Astrocyte of the spinal cord (primary cell): Measurements from ENCODE around the gene LAMB1.

Experiments used
- DNase-seq: peaks from one replicate; pipeline ENCODE4 v3.0.0; 2011; ENCODE audit warnings: low read depth, low spot score
- H3K4me3 ChIP-seq: 2 replicates; pipeline ENCODE4 v1.5.1; 2011; ENCODE audit warnings: low read depth, mild to moderate bottlenecking, low read length, moderate library complexity
- in situ Hi-C: cut with HindIII; loops from 2 replicates; pipeline ENCODE4 v1.10.0; 2017; ENCODE audit warnings: low sequenced_read_pairs
- TF ChIP-seq, protein P1 (sequence below): IDR thresholded peaks from 2 replicates; pipeline ENCODE4 v1.5.1; 2012; ENCODE audit warnings: low read depth, mild to moderate bottlenecking, low read length, inconsistent platforms

Gene LAMB1

DNA sequence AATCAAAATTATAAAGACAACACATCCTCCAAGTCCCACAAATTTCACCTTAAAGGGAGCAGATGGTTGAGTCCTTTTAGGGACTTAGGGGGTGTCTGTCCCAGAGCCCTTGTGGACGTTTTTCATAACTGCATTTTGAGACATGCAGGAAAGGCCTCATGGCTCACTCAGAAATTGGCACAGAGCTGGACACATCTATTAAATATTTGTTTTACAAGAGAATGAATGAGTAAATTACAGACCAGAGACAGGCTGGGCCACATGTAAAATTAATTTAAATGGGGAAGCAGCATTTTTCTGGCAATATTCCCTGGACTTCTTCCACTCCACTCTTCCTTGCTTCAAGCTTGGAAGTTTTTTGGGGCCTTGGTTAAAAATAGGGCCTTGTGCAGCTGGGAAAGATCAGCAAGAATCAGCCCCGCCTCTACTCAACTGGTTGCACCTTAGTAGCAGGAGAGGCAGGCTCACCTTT, 20.0 kb downstream of the LAMB1 start:
- no peak overlapping the region for H3K4me3 ChIP-seq
- peak; percentile 24 for DNase-seq
- in situ Hi-C loops = no loop called here
- TF ChIP-seq, protein P1, sequence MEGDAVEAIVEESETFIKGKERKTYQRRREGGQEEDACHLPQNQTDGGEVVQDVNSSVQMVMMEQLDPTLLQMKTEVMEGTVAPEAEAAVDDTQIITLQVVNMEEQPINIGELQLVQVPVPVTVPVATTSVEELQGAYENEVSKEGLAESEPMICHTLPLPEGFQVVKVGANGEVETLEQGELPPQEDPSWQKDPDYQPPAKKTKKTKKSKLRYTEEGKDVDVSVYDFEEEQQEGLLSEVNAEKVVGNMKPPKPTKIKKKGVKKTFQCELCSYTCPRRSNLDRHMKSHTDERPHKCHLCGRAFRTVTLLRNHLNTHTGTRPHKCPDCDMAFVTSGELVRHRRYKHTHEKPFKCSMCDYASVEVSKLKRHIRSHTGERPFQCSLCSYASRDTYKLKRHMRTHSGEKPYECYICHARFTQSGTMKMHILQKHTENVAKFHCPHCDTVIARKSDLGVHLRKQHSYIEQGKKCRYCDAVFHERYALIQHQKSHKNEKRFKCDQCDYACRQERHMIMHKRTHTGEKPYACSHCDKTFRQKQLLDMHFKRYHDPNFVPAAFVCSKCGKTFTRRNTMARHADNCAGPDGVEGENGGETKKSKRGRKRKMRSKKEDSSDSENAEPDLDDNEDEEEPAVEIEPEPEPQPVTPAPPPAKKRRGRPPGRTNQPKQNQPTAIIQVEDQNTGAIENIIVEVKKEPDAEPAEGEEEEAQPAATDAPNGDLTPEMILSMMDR = peak; percentile 42

DNA sequence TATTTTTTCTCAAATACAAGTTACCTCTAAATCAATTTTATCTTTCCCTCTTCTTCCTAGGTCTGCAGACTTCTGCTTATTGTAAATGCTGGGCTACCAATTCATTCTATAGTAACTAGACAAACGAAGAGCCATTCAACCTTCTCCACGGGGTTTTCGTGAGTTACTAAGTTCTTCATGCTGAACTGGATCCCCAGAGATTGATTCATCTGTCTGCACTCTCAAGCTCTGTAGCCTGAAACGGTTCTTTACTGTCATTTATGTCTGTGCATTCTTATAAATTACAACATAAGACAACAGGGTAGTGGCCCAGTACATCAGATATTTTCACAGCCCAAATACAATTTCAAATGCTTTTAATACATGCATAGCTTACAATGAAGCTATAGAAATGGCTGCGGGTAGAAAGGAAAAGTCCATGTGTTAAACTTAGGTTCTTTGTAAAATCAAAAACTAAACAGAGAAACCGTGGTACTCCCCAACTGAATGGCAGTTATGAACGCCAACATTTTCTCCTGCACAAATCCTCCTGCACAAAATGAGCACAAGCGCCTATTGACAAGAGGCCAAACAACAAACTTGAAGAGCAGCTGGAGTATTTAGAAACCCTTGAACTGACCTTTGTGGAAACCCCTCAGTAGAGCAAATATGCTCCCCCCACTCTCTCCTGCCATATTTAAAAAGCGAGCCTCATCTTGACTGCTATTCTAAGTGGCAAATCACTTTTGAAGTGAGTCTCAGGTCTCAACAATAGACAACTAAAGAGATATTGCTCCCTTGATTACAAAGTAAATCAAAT, 20.7 kb downstream of the LAMB1 start:
- in situ Hi-C loops = no loop called here
- H3K4me3 ChIP-seq = no peak overlapping the region

DNA sequence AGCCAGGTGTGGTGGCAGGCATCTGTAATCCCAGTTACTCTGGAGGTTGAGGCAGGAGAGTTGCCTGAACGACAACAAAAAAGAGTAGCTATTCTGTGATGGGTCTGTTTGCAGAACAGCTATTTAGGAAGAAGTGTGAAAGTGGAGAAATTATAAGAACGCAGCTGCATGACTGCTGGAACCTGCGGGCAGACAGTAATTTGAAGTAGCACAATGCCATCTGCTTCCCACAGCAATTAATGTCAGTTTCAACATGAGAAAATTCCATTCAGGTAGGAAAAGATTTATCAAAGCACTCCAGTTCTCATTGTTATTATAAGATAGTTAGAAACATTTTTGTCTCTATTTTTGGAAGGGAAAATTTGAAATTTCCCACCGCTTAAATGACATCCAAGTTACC, 21.5 kb downstream of the LAMB1 start:
- DNase-seq = no peak
- H3K4me3 ChIP-seq = no peak overlapping the region
- in situ Hi-C loops = no loop called here
- TF ChIP-seq, protein P1 = no peak

More for the DNA sequence above, 20.7 kb downstream of the LAMB1 start:
- TF ChIP-seq, protein P1 = no peak
- DNase-seq = no peak

DNA sequence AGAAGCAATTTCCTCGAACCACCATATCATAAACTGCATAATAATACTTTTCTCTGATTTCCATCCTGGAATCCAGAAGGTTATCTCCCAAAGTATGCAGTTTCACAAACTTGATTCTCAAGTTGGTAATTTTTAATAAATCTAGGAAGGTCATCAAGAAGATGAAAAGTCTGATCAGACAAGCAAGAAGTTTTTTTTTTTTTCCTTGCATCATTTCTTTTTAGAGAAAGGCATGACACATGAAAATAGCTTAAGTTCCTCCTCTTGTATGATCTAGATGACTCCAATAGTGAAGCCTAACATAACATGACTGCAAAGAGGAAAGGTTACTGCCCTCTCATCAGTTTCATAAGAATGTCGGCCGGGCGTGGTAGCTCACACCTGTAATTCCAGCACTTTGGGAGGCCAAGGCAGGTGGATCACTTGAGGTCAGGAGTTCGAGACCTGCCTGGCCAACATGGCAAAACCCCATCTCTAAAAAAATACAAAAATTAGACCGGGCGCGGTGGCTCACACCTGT, 22.2 kb downstream of the LAMB1 start:
- in situ Hi-C loops = no loop called here
- DNase-seq = no peak
- H3K4me3 ChIP-seq = no peak overlapping the region
- TF ChIP-seq, protein P1 = no peak

DNA sequence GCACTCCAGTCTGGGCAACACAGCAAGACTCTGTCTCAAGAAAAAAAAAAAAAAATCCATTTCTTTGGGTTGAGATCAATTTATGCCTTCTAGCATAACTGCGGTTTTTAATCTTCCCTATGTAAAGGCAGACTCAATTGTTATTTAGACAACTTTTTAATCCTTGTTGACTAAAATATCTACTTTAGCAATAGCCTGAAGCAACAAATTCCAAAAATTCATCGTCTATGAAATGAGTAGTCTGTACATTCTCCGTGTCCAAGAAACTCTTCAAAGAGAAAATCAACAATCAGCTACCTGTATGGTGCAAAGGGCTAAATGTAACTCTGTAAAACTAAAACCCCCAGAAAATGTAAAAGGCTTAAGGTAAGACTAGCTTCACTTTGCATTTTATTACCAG, 22.8 kb downstream of the LAMB1 start:
- DNase-seq = no peak
- no peak overlapping the region for H3K4me3 ChIP-seq
- TF ChIP-seq, protein P1 = no peak
- in situ Hi-C loops = no loop called here

DNA sequence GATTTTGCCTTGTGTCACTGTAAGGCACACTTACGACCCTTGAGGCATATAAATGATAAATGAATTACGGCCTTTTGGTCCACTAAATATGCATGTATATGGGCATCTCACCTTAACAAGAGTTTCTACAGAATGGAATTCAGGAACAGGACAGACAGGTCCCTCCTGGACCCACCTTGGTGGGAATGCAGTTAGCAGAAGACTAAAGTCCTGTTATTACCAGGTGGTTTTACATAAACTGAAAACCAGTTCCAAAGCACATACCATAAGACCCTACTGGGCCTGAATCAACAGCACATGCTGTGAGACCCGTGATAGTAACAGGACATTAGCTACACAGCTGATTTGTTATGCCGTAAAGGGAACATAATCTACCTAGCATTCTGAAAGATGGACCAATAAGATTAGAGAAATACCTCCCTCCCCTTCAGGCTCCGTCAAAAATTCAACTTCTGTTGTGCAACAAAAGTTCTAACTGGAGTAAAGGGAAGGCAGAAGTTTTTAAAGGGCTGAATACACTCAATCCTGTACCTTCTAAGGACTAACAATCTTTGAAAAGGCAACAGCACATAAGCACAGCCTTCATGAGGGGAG, 24.0 kb downstream of the LAMB1 start:
- no peak overlapping the region for H3K4me3 ChIP-seq
- in situ Hi-C loops = no loop called here
- TF ChIP-seq, protein P1 = no peak
- DNase-seq = no peak
